Measurements from ENCODE around the gene SYT1.

- no peak for TF ChIP-seq CTCF (IDR thresholded peaks at IDR 0.05; ENCODE audit: insufficient read depth, low read depth, low read length)
- no peak for TF ChIP-seq EZH2 (IDR thresholded peaks at IDR 0.05; ENCODE audit: insufficient read depth, low read length)
Observed at GRCh38 chr12:78928200-78929074, 63.9 kb downstream of the SYT1 start.

Data from astrocyte (in vitro differentiated cells and primary cell).